K562 (cell line): Measurements from ENCODE around the gene CIAO3.

ENCODE experiments used
- ADNP ChIP-seq: fragments of 200-800 bp; sonication (Bioruptor generic); IDR thresholded peaks from 2 replicates; pipeline ENCODE4 v1.6.1; 2016; ENCODE audit warnings: missing genetic modification characterization, missing compliant biosample characterization
- GABPB1 ChIP-seq: sonication (generic); formaldehyde crosslinking; IDR thresholded peaks from 2 replicates; pipeline ENCODE4 v1.8.0; 2022; ENCODE audit warnings: mild to moderate bottlenecking, missing genetic modification reagents
- HDAC2 ChIP-seq: fragments of 450-650 bp; IDR thresholded peaks from 2 replicates; pipeline ENCODE4 v1.6.1; 2016; ENCODE audit warnings: mild to moderate bottlenecking
- RBBP5 ChIP-seq: fragments of 200-600 bp; sonication (generic); IDR thresholded peaks from 2 replicates; pipeline ENCODE4 v1.6.1; 2012; ENCODE audit warnings: borderline replicate concordance, mild to moderate bottlenecking, low read length, control low read depth, inconsistent platforms; ENCODE audit not compliant: insufficient read depth, poor library complexity, severe bottlenecking
- SIX5 ChIP-seq, 2 experiments: IDR thresholded peaks; 2 replicates each; pipeline ENCODE4 v1.6.1; 2011; ENCODE audit warnings: low read length in 2 of 2, borderline replicate concordance in 1 of 2, low read depth in 1 of 2, mild to moderate bottlenecking in 1 of 2, moderate library complexity in 1 of 2; ENCODE audit not compliant: insufficient read depth in 1 of 2
- YY1 ChIP-seq, 3 experiments: IDR thresholded peaks; 2 replicates each; pipeline ENCODE4 v1.6.1; 2011; ENCODE audit warnings: low read length in 2 of 3, mild to moderate bottlenecking in 2 of 3, moderate library complexity in 2 of 3, borderline replicate concordance in 1 of 3, control low read depth in 1 of 3, low read depth in 1 of 3; ENCODE audit not compliant: insufficient read depth in 3 of 3, insufficient replicate concordance in 2 of 3, control insufficient read depth in 1 of 3, insufficient read length in 1 of 3; ENCODE audit errors: extremely low read depth in 1 of 3
- ZNF232 ChIP-seq: sonication (generic); formaldehyde crosslinking; IDR thresholded peaks from 2 replicates; pipeline ENCODE4 v1.8.0; 2022; ENCODE audit warnings: mild to moderate bottlenecking, missing genetic modification reagents
- TF ChIP-seq, protein P1 (sequence below), 3 experiments: IDR thresholded peaks in 2 of 3; conservative IDR thresholded peaks in 1 of 3; 2 replicates each; pipeline ENCODE4 v1.5.1; 2011 to 2012; ENCODE audit warnings: low read length in 3 of 3, mild to moderate bottlenecking in 3 of 3, control low read depth in 2 of 3, improper control_type of control experiment in 1 of 3, inconsistent platforms in 1 of 3, low read depth in 1 of 3, mixed read lengths in 1 of 3, moderate library complexity in 1 of 3; ENCODE audit not compliant: insufficient read depth in 2 of 3

DNA sequence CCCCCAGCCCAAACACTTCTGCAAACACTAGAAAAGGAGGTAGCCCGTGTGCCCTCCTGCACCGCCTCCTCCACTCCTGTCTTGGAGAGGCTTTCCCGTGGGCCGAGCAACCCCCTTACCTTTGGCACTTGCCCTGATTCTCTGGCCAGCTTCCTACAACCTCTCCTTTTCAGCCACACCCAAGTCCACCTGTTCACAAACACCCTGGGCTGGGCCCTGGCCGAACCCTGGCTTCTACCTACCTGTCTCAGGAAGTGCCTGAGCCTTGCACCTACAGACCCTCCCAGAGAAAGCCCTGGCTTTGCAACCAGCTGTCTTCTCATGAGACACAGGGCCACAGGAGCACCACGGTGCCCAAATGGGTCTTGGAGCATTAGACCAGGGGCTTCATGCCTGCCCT is 21.9 kb downstream of the CIAO3 start:
- TF ChIP-seq SIX5 (IDR thresholded peaks at IDR 0.05; ENCODE audit: borderline replicate concordance in 1 of 2, insufficient read depth in 1 of 2, low read depth in 1 of 2, low read length in 2 of 2) (no peak), RBBP5 (no peak), HDAC2 (no peak), YY1 (IDR thresholded peaks at IDR 0.05; ENCODE audit: borderline replicate concordance in 1 of 3, control insufficient read depth in 1 of 3, extremely low read depth in 1 of 3, insufficient read depth in 3 of 3, insufficient read length in 1 of 3, insufficient replicate concordance in 2 of 3, low read depth in 1 of 3, low read length in 2 of 3) (no peak), ZNF232 (CRISPR knock-in tag) (no peak), ADNP (tag) (no peak), GABPB1 (CRISPR knock-in tag) (no peak)
- TF ChIP-seq, protein P1, sequence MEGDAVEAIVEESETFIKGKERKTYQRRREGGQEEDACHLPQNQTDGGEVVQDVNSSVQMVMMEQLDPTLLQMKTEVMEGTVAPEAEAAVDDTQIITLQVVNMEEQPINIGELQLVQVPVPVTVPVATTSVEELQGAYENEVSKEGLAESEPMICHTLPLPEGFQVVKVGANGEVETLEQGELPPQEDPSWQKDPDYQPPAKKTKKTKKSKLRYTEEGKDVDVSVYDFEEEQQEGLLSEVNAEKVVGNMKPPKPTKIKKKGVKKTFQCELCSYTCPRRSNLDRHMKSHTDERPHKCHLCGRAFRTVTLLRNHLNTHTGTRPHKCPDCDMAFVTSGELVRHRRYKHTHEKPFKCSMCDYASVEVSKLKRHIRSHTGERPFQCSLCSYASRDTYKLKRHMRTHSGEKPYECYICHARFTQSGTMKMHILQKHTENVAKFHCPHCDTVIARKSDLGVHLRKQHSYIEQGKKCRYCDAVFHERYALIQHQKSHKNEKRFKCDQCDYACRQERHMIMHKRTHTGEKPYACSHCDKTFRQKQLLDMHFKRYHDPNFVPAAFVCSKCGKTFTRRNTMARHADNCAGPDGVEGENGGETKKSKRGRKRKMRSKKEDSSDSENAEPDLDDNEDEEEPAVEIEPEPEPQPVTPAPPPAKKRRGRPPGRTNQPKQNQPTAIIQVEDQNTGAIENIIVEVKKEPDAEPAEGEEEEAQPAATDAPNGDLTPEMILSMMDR (IDR thresholded peaks at IDR 0.05 in 2 of 3, conservative IDR thresholded peaks at IDR 0.05 in 1 of 3; ENCODE audit: insufficient read depth in 2 of 3, low read depth in 1 of 3, low read length in 3 of 3), result no peak
